H54 (cell line): Measurements from ENCODE around the gene NFIA.
"Not testable (repeated sequence)": the region's sequence is repeated elsewhere in the genome, so short reads cannot be mapped to it uniquely, and the experiment has no call there.

ENCODE experiments used
- DNase-seq: peaks from one replicate; pipeline ENCODE4 v3.0.0; 2011; ENCODE audit warnings: low spot score, mixed read lengths; ENCODE audit not compliant: insufficient read length
- FAIRE-seq: peaks from 3 replicates; lab custom pipeline; 2011; peaks lifted over from hg19 to GRCh38; lab: Jason Lieb, UNC
- POLR2A ChIP-seq: IDR thresholded peaks from 2 replicates; pipeline ENCODE4 v1.6.1; 2011; ENCODE audit warnings: low read depth, mild to moderate bottlenecking, low read length

NFIA gene

DNA sequence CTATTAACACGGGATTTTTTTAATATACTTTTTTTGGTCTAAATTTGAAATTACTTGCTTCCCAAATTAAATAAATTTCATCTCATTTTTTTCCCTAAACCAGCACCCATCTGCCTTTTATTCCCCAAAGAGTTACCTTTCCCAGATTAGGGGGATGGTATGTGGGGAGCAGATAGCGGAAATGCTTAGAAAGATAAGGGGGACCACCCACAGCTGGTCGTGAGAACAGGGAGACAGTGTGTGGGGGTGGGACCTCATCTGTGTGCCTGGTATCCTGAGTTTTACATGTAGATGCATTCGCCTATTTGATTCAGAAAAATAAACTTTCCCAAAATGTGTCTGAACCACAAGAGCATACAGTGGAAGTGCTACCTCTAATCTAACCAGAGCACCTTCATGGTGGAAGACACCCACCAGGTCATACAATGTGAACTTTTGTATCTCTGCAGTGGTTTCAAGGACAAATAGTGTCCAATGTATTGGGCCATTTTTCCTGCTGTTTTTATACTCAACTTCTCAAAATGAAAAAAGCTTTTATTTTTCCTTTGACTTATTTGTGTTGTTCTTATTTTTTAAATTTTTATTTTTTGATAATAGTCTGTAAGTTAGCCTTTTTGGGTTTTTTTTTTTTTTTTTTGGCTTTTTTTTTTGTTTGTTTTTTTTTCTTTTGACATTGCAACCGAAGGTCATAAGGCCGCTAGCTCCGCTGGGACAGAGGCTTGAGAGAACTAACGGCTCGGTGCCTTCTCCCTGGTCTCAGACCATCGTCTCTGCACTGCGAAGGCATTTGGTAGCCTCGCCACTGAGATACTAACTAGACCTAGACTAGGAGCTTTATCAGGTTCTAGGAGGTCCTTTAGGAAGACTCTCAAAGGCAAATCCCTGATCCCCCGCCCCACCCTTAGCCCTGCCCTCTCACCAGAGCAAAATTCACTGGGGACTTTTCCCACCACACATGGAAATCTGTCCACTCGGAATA, 379.3 kb downstream of the NFIA start:
- FAIRE-seq = no peak
- no peak for DNase-seq
- no peak for TF ChIP-seq POLR2A

DNA sequence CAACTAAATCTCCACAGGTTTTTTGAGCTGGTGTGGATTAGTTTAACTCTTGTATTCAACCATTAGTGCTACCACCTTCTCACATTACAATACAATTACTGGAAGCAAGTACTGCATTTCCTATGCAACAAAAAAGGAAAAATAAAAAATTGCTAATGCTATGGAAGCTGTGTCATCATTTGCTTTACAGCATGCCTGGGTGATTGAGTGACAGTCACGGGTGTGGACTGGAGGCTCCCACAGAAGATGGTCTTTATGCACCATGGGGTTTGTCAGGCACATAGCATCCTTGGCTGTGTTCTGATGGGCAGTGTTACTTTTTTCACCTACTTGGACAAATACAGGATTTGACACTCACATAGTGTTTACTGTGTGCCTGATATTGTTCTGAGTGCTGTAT, 380.3 kb downstream of the NFIA start:
- FAIRE-seq = no peak
- TF ChIP-seq POLR2A = no peak
- DNase-seq = no peak

DNA sequence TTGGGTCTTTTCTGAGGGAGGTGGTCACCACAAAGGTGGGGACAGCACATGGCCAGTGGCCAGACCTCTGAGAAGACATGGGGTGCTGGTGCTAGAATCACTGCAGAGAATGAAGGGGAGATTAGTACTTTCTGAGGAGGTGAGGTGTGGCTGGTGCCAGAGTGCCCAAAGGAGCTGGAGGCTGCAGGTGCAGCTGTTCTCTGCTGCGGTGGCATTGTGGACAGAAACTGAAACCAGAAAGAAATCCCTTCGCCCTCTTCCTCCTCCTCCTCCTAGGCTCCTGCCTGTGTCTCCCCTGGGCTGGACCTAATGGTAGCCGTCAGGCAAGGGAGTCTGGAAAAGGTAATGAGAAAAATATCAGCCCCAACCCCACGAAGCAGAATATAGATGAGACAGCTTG, 380.9 kb downstream of the NFIA start:
- FAIRE-seq (no peak), DNase-seq (no peak)

DNA sequence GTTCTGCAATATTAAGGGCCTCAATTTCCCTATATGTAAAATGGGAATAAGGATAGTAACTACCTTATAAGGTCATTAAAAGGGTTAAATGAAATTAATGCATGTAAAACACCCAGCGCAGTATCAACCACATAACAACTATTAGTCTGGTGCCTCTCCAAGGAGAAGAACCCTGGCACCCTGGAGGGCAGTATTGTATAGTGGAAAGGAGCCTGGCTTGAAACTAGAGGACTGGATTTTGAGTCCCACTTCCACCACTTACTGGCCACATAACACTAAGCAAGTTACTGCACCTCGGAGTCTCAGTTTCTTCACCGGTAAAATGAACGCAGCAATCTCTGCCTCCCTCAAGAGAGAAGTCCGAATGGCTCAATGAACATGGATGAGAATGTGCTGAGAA, 385.5 kb downstream of the NFIA start:
- not testable (repeated sequence) for FAIRE-seq, DNase-seq

More for the DNA sequence above, 380.9 kb downstream of the NFIA start:
- no peak for TF ChIP-seq POLR2A

DNA sequence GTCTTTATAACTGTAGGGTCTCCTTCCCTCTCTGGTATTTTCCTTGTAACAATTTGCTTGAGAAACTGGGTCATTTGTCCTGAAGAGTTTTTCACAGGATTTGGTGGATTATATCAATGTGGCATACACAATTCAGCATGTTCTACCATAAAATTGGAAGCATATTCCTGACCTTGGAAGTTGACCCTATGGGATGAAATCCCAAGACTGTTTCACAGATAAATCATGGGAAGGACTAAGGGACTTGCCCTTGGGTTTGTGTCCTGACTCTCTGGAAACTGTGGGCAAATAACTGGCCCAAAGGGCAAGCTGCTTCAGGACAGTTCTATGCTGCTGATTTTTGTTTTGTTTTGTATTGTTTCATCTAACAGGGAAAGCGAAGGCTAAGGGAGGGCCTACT, 387.0 kb downstream of the NFIA start:
- FAIRE-seq (no peak), DNase-seq (no peak)
- no peak for TF ChIP-seq POLR2A

DNA sequence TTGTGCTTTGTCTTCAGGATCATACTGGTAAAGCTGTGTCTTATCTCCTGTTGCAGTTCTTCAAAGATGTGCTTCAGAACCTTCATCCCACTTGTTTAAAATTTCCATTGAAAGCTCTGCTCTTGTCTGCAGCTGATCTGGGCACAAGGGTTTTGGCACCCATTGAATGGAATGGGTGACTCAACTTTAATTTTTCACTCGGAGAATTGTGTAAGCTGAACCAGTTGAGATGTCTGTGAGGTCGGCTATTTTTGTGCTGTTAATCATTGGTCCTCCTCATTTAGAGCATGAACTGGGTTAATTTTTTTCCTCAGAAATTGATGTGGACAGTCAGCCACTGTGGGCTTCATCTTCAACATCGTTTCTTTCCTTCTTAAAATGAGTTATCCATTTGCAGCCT, 390.5 kb downstream of the NFIA start:
- FAIRE-seq = no peak
- DNase-seq = no peak
- no peak for TF ChIP-seq POLR2A

DNA sequence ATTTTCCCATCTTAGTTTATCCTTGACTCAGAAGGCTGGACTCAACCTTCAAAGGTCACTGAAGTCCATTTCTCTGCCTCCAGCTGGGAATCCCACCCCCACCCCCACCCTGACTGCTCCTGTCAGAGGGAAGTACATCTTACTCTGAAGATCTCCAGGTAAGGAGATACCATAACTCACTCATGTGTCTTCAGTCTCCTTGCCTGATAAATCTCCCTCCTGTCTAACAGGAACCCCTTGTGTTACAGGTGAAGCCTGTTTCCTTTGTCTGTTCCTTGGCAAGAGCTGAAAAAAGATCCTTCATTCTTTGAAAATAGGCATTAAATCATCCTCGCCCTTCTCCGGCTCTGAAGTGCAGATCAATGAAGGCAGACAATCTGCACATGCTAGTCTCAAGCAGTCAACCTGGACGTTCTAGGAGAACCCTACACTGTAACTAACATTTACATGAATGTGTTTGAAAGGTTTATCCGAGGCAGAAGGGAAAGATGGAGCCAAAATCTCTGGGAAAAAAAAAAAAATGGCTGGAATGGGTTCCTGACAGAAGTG, 392.0 kb downstream of the NFIA start:
- DNase-seq (no peak), FAIRE-seq (no peak)
- TF ChIP-seq POLR2A = no peak

DNA sequence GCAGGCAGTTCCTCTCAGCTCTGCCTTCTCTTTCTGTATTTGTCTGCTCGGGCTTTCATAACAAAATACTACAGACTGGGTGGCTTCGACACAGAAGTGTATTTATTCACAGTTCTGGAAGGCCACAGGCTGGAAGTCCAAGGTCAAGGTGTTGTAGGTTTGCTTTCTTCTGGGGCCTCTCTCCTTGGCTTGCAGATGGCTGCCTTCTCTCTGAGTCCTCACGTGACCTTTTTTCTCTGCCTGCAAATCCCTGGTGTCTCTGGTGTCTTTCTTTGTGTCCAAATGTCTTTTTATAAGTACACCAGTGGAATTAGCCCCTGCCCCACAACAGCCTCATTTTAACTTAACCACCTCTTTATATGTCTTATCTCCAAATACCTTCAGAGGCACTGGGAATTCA, 392.6 kb downstream of the NFIA start:
- no peak for FAIRE-seq
- no peak for TF ChIP-seq POLR2A
- DNase-seq = no peak

DNA sequence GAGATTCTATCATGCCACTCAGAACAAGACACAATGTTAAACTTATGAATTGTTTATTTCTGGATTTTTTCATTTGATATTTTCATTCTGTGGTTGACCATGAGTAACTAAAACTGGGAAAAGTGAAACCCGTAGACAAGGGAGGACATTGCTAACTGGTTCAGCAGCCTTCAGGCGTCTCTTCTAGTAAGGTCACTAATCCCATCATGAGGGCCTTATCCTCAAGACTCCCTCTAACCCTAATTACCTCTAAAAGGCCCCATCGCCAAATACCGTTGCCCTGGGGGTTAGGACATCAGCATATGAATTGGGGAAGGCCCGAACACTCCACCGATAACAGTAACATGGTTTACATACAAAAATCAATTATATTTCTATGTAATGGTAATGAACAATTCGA, 394.9 kb downstream of the NFIA start:
- no peak for TF ChIP-seq POLR2A
- FAIRE-seq = no peak
- no peak for DNase-seq

DNA sequence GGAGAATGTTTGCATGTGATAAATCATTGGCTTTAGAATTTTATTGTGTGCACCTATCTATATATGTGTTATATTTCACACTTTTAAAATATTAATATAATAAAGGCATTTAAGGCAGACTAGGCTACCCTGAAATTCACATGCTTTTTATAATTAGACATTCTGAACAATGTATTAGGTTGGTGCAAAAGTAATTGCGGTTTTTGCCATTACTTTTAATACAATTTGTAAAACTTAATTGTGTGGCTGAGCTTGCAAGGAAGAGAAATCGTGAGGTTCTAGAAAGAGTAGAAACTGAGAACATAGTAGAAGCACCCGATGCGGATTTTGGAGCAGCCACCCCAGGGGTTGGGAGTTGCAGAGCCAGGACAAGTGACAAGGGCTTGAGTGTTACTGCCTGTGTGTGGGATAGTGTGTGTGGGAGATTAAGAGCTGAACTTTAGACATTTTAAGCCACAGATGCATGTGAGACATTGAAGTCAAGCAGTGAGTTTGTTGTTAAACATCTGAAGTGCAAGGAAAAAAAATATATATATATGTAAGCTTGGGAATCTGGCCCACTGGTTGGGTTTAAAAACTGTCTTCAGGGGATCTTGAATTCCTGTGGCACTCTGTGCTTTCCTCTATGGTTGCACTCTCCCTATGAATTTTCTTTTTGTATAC, 398.0 kb downstream of the NFIA start:
- FAIRE-seq = no peak

DNA sequence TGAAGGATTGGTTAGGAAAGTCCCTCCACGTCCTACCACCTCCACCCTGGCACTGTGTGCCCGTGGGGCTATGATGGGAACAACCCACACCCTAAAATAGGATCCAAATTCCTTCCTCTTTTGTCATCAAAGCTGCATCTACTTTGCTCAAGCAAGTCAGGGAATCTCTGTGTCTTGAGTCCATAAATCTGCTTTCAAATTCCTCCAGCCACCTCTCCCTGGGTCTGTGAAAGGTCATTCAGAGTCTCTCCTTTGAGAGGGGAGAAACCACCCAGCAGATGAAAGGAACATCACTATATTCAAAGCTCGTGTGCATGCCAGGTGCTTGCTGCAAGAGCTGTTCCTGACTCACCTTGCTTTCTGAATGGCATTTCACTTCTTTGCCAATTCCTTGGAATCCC, 399.0 kb downstream of the NFIA start:
- no peak for DNase-seq
- no peak for FAIRE-seq
- TF ChIP-seq POLR2A = no peak

More for the DNA sequence above, 398.0 kb downstream of the NFIA start:
- no peak for TF ChIP-seq POLR2A
- no peak for DNase-seq

DNA sequence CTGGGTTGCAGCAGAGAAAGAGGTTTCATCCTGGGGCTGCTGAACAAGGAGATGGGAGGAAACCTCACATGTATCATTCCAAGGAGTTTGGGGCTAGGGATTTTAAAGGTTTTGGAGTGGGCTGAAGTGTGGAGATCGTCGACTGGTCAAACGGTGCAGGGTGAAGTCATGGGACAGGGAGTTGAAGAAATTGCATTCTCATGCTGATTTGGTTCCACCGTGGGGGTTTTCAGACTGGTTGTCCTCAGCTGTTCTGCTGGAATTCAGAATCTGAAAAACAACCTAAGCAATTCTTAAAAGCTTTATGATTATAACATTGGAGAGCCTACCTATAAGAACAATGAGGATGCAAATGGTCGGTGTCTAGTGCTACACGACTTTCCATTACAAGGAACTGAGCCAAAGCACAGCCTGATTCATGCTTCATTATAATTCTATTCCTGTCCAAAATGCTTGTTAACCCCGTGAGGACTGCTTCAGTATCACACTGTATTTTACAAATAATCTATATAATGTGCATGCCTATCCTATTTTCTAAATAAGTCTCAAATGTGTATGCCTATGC, 399.9 kb downstream of the NFIA start:
- no peak for TF ChIP-seq POLR2A
- FAIRE-seq (no peak), DNase-seq (no peak)

DNA sequence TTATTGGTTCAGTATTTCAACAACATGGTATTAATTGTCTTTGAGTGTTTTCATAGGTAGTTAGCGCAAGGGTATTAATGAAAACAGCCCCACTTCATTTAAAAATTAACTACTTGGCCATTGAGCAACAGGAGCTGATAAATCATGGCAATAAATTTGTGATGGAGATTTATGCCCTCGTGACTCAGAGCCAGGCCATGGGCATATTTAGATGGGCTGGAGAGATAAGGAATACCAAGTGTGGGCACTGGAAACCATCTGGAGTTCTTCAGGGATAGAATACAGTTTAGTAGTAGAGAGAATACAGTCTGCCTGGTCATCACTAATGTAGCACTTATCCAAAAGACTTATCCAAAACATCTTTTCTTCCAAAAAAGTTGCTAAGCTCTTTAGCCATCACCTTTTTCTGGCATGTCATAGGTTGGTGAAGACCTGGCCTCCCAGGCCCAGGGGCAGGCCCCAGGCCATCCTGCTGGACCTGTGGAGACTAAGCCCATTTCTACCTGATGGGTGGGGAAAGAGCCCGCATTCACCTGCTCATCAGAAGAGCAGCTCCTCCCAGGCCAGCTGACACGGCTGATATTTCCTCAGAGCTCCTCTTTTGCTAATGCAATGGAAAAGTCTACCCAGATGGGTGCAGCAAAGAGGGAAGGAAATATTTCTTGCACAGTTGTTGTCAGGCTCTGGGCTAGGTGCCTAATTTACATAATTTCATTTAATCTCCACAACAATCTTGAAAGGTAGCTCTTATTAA, 404.6 kb downstream of the NFIA start:
- no peak for TF ChIP-seq POLR2A
- no peak for FAIRE-seq
- DNase-seq = no peak
